ENCODE measurements around the gene KIAA1217. TPM values are rescaled to one million over a fixed set of nuclear protein-coding genes. Genes with fewer than 3 reads are reported as not detected.

Gene KIAA1217
- polyA plus RNA-seq, 3 donors, result not detected

DNA sequence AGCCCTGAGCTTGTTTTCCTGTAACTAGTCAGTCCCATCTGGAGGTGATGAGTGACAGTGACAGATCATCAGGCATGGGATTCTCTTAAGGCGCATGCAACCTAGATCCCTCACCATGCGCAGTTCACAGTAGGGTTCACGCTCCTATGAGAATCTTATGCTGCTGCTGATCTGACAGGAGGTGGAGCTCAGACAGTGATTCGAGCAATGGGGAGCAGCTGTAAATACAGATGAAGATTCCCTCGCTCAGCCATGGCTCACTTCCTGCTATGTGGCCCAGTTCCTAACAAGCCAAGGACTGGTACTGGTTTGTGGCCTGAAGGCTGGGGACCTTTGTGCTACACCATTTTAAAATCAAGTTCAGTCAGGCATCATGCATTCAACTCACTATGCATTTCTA, 221.7 kb downstream of the KIAA1217 start:
- Histone ChIP-seq H3K9ac (ENCODE audit: insufficient read depth, low read length, poor library complexity, severe bottlenecking) (no peak overlapping the region), H2AFZ (ENCODE audit: insufficient read depth, low read depth, low read length, poor library complexity, severe bottlenecking) (no peak overlapping the region), H4K20me1 (ENCODE audit: insufficient read depth, low read length) (no peaks in the 10 kb centered on the region), H3K4me1 (ENCODE audit: control insufficient read depth in 1 of 2, insufficient read depth in 2 of 2, low read length in 2 of 2) (no peaks in the 10 kb centered on the region), H3K4me2 (replicated peaks; ENCODE audit: extremely low read depth, low read length, poor library complexity, severe bottlenecking) (no peak overlapping the region), H3K27ac (ENCODE audit: low read depth in 1 of 2, low read length in 2 of 2) (no peak overlapping the region), H3K4me3 (replicated peaks in 1 of 3; ENCODE audit: low read depth in 2 of 3, low read length in 3 of 3) (no peak overlapping the region), H3K27me3 (ENCODE audit: control insufficient read depth in 2 of 2, insufficient read depth in 2 of 2, low read length in 2 of 2) (no peaks in the 10 kb centered on the region), H3K36me3 (replicated peaks in 1 of 2; ENCODE audit: control insufficient read depth in 1 of 2, insufficient read depth in 2 of 2, low read length in 2 of 2) (no peaks in the 10 kb centered on the region), H3K9me3 (replicated peaks in 1 of 2; ENCODE audit: control insufficient read depth in 1 of 2, insufficient read depth in 1 of 2, low read length in 2 of 2) (no peaks in the 10 kb centered on the region), H3K79me2 (ENCODE audit: insufficient read depth, low read length) (no peaks in the 10 kb centered on the region)
- intact Hi-C loops (cut with micrococcal nuclease), result no loop called here
- Mint-ChIP-seq H3K4me1 (no peaks in the 10 kb centered on the region), H3K36me3 (no peaks in the 10 kb centered on the region), H3K27me3 (ENCODE audit: low read depth in 3 of 3) (peaks cover 0 to 1% (median 0%) of the 10 kb centered on the region in 3 donors), H3K4me3 (no peak overlapping the region), H3K27ac (no peak overlapping the region), H3K9me3 (peaks cover 0 to 12% (median 3%) of the 10 kb centered on the region in 7 donors)
- no peak for TF ChIP-seq CTCF (IDR thresholded peaks at IDR 0.05)
- WGBS (ENCODE audit: insufficient coverage), result 96% methylated on average over 4 of the region's 5 CpGs
- DNase-seq, result no peak

DNA sequence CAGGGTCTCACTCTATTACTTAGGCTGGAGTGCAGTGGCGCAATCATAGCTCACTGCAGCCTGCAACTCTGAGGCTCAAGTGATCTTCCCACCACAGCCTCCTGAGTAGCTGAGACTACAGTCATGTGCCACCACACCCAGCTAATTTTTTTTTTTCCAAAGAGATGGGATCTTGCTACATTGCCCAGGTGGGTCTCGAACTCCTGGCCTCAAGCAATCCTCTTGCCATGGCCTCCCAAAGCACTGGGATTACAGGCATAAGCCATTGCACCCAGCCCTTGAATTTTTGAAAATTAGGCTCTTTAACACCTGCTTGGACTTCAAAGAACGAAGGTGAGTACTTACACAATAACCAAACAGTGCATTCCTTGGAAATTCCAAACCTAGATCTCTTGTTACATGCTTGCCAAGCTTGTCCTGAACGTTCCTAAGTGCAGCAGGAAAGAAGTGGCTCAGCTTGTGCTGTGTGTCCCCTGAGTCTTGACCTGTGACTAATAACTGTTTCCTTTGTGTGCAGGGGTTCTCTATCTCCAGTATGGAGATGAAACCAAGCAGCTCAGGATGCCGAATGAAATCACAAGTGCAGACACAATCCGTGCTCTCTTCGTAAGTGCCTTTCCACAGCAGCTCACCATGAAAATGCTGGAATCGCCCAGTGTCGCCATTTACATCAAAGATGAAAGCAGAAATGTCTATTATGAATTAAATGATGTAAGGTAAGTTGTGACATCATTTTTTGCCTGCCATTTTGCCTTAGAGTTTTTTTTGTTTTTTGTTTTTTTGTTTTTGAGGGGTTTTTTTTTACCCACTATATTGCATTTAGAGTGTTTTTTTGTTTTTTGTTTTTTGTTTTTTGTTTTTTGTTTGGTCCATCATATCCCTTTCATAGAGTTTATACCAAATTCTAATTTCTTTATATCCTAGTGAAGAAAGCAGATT, 223.8 kb downstream of the KIAA1217 start:
- no peaks in the 10 kb centered on the region for H3K36me3 Mint-ChIP-seq
- Histone ChIP-seq H3K4me2 (replicated peaks; ENCODE audit: extremely low read depth, low read length, poor library complexity, severe bottlenecking) (no peak overlapping the region), H3K9me3 (replicated peaks in 1 of 2; ENCODE audit: control insufficient read depth in 1 of 2, insufficient read depth in 1 of 2, low read length in 2 of 2) (no peaks in the 10 kb centered on the region), H2AFZ (ENCODE audit: insufficient read depth, low read depth, low read length, poor library complexity, severe bottlenecking) (no peak overlapping the region), H3K27ac (ENCODE audit: low read depth in 1 of 2, low read length in 2 of 2) (no peak overlapping the region), H3K4me1 (ENCODE audit: control insufficient read depth in 1 of 2, insufficient read depth in 2 of 2, low read length in 2 of 2) (no peaks in the 10 kb centered on the region), H3K27me3 (ENCODE audit: control insufficient read depth in 2 of 2, insufficient read depth in 2 of 2, low read length in 2 of 2) (no peaks in the 10 kb centered on the region), H3K79me2 (ENCODE audit: insufficient read depth, low read length) (no peaks in the 10 kb centered on the region), H4K20me1 (ENCODE audit: insufficient read depth, low read length) (no peaks in the 10 kb centered on the region), H3K36me3 (replicated peaks in 1 of 2; ENCODE audit: control insufficient read depth in 1 of 2, insufficient read depth in 2 of 2, low read length in 2 of 2) (no peaks in the 10 kb centered on the region), H3K4me3 (replicated peaks in 1 of 3; ENCODE audit: low read depth in 2 of 3, low read length in 3 of 3) (no peak overlapping the region), H3K9ac (ENCODE audit: insufficient read depth, low read length, poor library complexity, severe bottlenecking) (no peak overlapping the region)
- no peak overlapping the region for H3K4me3 Mint-ChIP-seq
- DNase-seq, result no peak
- no peak overlapping the region for H3K27ac Mint-ChIP-seq
- peaks cover 0 to 1% (median 0%) of the 10 kb centered on the region in 3 donors for H3K27me3 Mint-ChIP-seq (ENCODE audit: low read depth in 3 of 3)
- no peaks in the 10 kb centered on the region for H3K4me1 Mint-ChIP-seq
- 94% methylated on average over 9 of the region's 9 CpGs for WGBS (ENCODE audit: insufficient coverage)
- peaks cover 0 to 12% (median 3%) of the 10 kb centered on the region in 7 donors for H3K9me3 Mint-ChIP-seq
- intact Hi-C loops (cut with micrococcal nuclease), result no loop called here
- no peak for TF ChIP-seq CTCF (IDR thresholded peaks at IDR 0.05)
